NCI-H2029 (cell line): ENCODE data around the gene HMGN1.

Experiments
- DNase-seq: peaks from one replicate; lab custom pipeline; 2025; lab: John Stamatoyannopoulos, UW

The HMGN1 gene

GRCh38 chr21:39296891-39297290 lies 52.0 kb downstream of the HMGN1 start:
- DNase-seq: no peak
